HG02884 (cell line): ENCODE data around the gene AFAP1L2.

ENCODE experiments used
- ATAC-seq: cut with Tn5 transposase; IDR thresholded peaks from one replicate; pipeline ENCODE4 v1.9.1; 2021; ENCODE audit warnings: mild to moderate bottlenecking, moderate library complexity; ENCODE audit not compliant: unreplicated experiment

AFAP1L2 gene

DNA sequence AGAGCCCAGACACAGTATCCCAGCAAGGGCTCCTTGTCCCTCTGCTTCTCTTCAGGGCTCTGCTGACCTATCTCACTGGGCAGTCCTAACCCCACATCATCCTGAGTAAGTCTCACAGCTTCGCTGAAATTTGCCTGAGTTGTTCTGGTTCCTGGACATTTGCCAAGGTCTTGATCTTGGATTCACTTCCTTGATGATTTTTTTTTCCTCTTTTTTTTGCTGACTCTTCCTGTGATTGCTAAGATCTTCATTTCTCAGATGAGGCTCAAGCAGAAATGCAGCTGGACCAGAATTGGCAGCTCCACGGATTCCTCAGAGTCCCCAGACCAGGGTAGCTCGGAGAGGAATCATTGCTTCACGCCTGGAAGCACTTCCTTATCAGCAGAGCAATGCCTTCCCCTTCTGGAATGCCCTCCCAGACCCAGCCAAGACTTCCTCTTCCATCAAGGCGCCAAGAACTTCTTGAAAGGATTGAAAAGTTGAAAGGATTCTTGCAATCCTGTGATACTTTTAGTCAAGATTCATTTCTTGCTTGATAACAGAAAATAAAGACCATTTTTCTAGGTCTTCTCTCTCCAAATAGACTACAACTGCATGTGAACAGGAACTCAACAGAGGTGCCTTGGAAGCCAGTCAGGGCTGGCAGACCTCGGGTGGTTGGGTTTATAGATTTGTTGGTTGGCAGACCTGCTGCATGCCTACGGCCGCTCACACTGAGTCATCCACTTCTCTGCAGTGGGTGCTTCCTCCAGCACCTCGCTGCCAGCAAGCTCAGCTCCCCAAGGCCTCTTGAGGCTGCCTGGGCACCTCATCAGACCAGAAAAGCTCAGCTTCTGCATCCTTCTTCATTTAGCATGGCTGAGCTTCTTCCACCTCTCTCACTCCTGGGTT is 8.8 kb upstream of the AFAP1L2 start:
- no peak for ATAC-seq

- no peak for ATAC-seq
Observed at GRCh38 chr10:114408968-114409444, 4.7 kb upstream of the AFAP1L2 start.

DNA sequence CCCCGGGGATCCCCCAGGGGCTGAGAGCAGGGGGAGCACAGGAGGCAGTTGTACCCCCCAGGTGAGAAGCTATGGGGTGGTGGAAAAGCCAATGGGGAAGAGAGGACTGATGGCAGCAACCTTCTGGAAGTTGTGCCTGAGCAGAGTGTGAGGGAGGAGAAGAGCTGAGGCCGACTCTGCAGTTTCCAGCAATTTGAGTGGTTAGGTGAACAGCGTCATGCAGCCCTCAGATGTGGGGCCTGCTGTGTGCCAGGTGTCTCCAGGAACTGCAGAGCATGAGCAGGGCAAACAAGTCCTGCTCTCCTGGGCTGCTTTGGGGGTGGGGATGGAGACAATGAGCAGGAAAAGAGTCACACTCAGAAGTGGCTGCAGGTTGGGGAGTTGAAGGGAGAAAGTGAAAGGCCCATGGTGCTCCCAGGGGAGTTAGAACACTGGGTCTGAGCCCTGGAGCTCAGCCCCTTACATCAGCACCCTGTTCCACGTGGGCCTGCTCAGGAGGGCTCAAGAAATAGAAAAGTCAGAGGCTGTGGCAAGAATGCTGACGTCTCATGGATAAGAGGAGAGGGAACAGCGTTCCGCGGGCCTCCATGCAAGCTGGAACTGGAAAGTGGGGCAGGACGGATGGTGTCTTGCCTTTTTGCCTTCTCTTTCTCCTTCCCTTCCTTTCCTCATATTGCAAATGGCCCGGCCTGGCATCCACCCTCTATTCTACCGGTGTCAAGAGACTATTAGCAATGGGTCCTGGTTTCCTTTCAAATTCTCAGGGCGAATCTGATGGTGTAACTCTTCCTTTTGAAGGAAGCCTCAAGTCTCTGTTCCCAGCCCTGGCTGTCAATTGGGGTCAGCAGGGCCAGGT is 4.0 kb upstream of the AFAP1L2 start:
- no peak for ATAC-seq

- ATAC-seq, result no peak
Observed at GRCh38 chr10:114406455-114406854, 2.2 kb upstream of the AFAP1L2 start.

- ATAC-seq, result no peak
Observed at GRCh38 chr10:114405011-114405350, 679 bp upstream of the AFAP1L2 start.

DNA sequence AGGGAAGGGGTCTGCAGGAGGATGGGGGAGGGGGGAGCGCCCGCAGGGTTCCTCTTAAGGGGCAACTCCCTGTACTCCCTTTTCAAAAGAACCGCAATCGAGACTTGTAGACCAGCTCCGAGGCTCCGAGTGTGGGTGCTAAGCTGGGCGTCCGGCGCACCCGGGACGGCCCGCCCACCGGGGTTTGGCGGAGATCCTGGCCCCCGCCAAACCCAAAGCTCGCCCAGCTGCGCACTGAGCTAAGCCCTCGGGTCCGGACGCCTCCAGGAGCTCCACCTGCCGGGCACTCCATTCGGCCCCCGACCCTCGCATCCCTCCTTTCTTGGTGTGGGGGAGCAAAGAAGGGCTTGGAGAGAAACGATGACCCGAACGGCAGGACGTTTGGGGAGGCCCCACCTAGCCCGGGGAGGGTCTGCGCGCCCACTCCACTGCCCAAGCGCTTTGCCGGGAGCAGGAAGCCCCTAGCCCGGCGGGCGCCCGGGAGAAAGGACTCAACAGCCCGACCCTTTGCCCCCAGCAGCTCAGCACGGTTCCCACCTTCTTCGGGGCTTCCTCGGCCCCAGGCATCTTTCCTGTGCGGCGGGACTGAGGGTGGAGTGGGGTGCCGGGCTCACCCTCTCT is 651 bp downstream of the AFAP1L2 start:
- no peak for ATAC-seq

DNA sequence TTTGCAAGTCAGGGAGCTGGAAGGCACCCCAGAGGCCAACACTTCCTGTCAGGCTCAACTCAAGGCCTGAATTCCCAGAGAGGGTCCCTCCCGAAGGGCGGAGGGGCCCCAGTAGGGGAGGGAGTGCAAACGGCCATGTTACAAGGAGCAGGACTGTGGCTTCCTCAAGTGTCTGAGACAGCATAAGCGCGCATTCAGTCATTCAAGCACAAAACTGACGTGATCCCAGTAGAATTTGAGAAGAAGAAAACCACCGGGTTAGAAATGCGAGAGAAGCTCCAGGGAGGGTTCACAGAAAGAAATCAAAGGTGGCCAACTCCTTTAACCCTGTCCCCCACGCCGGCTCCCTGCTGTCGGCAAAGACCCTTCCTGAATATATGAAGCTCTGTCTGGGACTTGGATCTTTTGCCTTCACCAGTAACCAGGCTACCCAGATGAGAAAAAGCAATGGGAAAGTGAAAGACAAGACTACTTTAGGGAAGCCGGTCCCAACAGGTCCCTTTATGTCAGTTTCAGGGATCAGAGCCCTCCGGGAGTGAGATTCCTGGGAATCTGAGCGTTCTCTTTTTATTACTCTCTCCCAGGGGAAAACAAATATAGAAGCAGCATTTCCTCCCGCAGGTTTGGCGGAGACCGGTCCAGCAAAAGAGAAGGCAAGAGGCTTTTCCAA is 1.3 kb downstream of the AFAP1L2 start:
- ATAC-seq, result no peak

DNA sequence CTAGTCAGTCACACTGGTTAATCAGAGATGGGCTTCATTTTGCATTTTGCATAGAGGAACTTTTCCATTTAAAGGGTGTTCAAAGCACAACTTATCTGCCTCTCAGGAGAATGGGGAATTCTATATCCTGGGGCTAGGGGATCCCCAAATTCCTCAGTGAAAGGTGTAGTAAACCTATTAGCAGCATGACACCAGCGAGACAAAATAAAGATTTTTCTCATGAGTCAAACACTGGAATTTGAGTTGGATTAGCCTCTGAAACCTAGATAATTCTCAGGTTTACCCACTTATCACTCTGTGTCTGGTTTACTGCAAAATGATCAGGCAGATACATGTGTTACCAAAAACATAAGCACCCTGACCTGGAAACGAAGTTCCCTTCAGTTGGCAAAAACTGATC is 2.1 kb downstream of the AFAP1L2 start:
- ATAC-seq, result no peak

- no peak for ATAC-seq
Observed at GRCh38 chr10:114401195-114401791, 3.0 kb downstream of the AFAP1L2 start.

- ATAC-seq, result no peak
Observed at GRCh38 chr10:114400091-114400490, 4.2 kb downstream of the AFAP1L2 start.

- no peak for ATAC-seq
Observed at GRCh38 chr10:114399576-114399975, 4.7 kb downstream of the AFAP1L2 start.

DNA sequence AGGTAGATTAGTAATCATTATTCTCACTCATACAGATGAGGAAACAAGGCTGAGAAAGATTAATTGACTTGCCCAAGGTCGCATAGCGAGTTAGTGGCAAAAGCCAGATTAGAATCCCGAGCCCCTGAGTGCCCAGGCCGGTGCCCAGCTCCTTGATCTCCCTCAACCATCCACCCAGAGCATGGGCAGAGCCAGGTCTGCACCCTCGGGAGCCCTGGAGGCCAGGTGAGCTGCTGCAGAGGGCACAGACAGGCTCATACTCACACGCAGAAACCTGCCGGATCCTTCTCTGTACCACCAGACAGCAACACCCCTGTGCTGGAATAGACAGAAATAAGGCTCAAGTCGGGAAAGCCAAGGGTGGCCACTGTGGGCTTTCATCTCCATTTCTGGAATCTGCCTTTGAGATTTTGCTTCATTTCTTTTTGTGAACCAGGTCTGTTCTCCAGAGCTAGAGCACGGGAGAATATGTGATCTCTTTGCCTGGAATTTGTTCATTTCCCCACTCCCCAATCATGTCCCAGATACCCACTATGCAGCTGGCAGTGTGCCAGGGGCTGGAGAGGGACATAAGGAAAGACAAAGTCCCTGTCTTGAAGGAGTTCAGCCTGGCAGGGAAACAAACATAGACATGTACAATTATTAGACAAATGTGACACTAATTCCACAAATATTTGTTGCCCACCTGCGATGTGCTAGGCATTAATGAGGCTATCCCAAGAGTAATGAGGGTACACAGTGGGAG is 5.5 kb downstream of the AFAP1L2 start:
- no peak for ATAC-seq

GRCh38 chr10:114397651-114398145 is 6.6 kb downstream of the AFAP1L2 start:
- ATAC-seq, result no peak

DNA sequence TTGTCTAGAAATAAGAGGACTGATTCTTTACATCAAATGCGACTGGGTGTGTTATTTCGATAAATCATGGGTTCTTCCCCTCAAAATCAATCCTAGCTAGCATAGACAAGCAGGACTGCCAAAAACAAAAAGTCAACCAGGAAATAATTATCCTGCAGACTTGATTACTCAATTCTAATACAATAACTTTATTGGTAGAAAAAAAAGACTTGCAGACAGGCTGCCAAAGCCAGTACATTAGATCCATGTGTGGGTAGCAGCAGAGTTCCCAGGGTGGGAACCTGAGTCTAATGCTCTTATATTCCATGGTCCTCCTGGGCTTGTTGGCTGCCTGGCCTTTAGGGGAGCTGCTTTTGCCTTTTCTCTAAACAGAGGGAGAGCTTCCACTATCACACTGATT is 7.8 kb downstream of the AFAP1L2 start:
- no peak for ATAC-seq

DNA sequence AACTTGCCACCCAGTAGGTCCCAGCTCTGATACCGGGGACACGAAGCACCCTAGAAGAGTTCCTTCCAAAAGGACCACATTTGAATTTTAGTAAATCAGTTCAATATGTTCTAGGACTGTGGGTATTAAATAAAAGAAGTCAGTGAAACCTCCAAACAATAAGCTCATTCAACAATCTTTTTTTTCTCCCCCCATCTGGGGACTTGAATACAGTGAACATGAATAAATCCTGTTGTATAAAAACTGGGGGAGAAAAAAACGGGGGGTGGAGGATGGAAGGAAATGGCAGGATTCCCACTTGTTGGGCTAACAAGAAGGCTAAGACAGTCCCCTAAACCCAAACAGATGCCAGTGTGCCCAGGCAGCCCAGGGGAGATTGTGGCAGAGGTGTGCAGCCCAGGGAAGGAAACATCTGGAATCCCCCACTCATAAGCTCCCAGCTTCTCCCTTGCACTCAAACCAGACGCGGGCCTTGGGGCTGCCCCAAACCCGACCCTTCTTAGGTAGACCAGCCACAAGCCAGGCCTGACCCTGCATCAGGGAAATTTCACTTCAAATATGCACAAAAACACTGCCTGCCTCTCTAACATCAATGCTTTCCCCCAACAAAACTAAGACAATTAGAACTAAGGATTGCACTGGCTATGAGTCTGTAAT is 8.8 kb downstream of the AFAP1L2 start:
- ATAC-seq, result peak; percentile 45

GRCh38 chr10:114394531-114394930 is 9.8 kb downstream of the AFAP1L2 start:
- no peak for ATAC-seq

GRCh38 chr10:114393886-114394285 is 10.4 kb downstream of the AFAP1L2 start:
- no peak for ATAC-seq

DNA sequence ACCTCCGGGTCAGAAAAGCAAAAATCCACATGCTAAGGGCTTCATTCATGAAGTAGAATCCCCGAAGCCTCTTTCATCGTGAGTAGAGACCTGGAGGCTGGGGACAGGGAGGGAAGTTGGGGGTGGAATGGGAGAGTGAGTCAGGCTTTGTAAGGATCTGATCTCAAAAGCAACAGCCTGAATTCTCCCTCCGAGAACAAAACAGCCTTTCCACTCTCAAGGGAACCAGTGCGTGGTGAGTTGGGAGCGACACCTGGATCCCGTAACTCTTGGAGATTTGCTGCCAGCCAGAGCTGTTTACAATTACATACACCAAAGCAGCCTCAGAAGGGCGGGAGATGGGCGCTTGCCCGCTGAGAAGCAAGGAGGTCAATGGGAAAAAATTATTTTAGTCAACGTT is 10.8 kb downstream of the AFAP1L2 start:
- no peak for ATAC-seq
